Memory B cell (primary cell): ENCODE data around the gene PGPEP1.
"Not testable (repeated sequence)": the region's sequence is repeated elsewhere in the genome, so short reads cannot be mapped to it uniquely, and the experiment has no call there.

ENCODE experiments used
- ATAC-seq: fragments of 150-1000 bp; cut with Tn5 transposase; 2 replicates; pipeline ENCODE4 v1.10.0; 2021; ENCODE audit warnings: low read depth, mild to moderate bottlenecking, moderate library complexity
- DNase-seq, 2 donors: peaks; one replicate each; pipeline ENCODE4 v3.0.0; 2022; ENCODE audit warnings: low spot score in 2 of 2
- H3K27ac Mint-ChIP-seq: one replicate; pipeline ENCODE4 v1.8.0; 2022; ENCODE audit warnings: mild to moderate bottlenecking, moderate library complexity, mixed read lengths
- H3K27me3 Mint-ChIP-seq: one replicate; pipeline ENCODE4 v1.8.0; 2022; ENCODE audit warnings: mixed read lengths
- H3K36me3 Mint-ChIP-seq: one replicate; pipeline ENCODE4 v1.8.0; 2022; ENCODE audit warnings: mild to moderate bottlenecking, mixed read lengths
- H3K4me1 Mint-ChIP-seq: one replicate; pipeline ENCODE4 v1.8.0; 2022; ENCODE audit warnings: mixed read lengths
- H3K4me3 Mint-ChIP-seq: one replicate; pipeline ENCODE4 v1.8.0; 2022; ENCODE audit warnings: mild to moderate bottlenecking, moderate library complexity, mixed read lengths
- H3K9me3 Mint-ChIP-seq: one replicate; pipeline ENCODE4 v1.8.0; 2022; ENCODE audit warnings: mixed read lengths

The PGPEP1 gene

DNA sequence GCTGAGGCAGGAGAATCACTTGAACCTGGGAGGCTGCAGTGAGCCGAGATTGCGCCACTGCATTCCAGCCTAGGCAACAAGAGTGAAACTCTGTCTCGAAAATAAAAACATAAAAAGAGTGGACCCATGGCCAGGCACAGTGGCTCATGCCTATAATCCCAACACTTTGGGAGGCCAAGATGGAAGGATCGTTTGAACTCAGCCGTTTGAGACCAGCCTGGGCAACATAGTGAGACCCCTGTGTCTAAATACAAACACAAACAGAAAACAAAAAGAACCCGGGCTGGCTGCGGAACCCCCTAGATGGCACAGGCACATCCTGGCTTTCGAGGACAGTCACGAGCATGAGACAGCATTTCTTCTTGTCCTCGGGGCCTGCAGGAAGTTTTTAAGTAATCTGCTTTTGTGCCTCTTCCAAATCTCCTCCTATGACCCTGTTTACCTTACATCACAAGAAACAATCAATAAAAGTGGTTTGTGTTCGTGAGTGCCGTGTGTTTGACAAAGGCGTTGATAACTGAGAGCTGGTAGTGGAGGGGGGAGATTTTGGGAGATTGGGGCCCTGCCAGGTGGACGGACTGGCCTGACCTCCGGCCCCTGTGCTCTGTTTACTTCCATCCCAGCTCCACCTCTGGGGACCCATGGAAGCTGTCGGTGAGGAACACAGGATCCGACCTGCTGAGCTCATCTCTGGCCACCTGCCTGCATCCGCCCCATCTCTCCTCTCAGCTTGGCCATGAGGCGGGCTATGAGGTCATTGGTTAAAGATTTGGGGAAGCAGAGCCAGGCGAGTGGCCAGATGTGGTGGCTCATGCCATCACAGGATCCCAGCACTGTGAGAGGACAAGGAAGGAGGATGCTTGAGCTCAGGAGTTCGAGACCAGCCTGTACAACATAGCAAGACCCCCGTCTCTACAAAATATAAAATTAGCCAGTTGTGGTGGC lies 39.7 kb downstream of the PGPEP1 start:
- no peak for DNase-seq
- H3K36me3 Mint-ChIP-seq: no peaks in the 10 kb centered on the region
- H3K9me3 Mint-ChIP-seq: no peaks in the 10 kb centered on the region
- H3K4me1 Mint-ChIP-seq: no peaks in the 10 kb centered on the region
- peaks cover 12% of the 10 kb centered on the region for H3K27me3 Mint-ChIP-seq
- H3K27ac Mint-ChIP-seq: no peak overlapping the region
- no peak overlapping the region for H3K4me3 Mint-ChIP-seq
- ATAC-seq: no peak

DNA sequence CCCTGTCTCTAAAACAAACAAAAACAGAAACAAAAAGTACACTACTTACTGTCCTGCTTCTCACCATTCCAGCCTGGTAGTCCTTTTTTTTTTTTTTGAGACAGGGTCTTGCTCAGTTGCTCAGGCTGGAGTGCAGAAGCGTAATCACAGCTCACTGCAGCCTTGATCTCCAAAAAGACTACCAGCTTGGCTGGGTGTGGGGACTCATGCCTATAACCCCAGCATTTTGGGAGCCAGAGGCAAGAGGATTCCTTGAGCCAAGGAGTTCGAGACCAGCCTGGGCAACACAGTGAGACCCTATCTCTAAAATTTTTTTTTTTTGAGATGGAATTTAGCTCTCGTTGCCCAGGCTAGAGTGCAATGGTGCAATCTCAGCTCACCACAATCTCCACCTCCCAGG lies 40.4 kb downstream of the PGPEP1 start:
- H3K27me3 Mint-ChIP-seq: peaks cover 12% of the 10 kb centered on the region
- no peak for ATAC-seq

DNA sequence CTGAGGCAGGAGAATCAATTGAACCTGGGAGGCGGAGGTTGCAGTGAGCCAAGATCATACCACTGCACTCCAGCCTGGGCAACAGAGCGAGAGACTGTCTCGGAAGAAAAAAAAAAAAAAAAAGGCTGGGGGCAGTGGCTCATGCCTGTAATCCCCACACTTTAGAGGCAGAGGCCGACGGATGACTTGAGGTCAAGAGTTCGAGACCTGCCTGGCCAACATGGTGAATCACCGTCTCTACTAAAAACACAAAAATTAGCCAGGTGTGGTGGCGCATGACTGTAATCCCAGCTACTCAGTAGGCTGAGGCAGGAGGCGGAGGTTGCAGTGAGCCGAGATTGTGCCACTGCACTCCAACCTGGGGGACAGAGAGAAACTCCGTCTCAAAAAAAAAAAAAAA lies 43.2 kb downstream of the PGPEP1 start:
- not testable (repeated sequence) for H3K4me3 Mint-ChIP-seq, H3K36me3 Mint-ChIP-seq, H3K4me1 Mint-ChIP-seq, DNase-seq, H3K27ac Mint-ChIP-seq, ATAC-seq, H3K9me3 Mint-ChIP-seq
- H3K27me3 Mint-ChIP-seq: peaks cover 12% of the 10 kb centered on the region

More for the DNA sequence above, 40.4 kb downstream of the PGPEP1 start:
- no peaks in the 10 kb centered on the region for H3K36me3 Mint-ChIP-seq
- no peaks in the 10 kb centered on the region for H3K4me1 Mint-ChIP-seq
- H3K4me3 Mint-ChIP-seq: no peak overlapping the region
- DNase-seq: no peak
- no peak overlapping the region for H3K27ac Mint-ChIP-seq
- H3K9me3 Mint-ChIP-seq: no peaks in the 10 kb centered on the region

DNA sequence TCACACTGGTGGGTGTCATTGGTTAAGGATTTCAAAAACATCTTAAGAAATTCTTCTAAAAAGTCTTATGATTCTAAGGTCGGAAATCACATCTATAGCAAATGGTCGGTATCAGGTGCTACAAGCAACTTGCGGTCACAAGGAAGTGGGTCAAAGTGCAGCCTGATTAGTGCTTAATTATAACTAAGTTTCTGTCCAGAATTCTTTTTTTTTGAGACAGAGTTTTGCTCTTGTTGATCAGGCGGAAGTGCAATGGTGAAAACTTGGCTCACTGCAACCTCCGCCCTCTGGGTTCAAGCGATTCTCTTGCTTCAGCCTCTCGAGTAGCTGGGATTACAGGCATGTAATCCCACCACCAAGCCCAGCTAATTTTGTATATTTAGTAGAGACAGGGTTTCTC lies 44.4 kb downstream of the PGPEP1 start:
- Mint-ChIP-seq H3K9me3 (no peaks in the 10 kb centered on the region), H3K27ac (no peak overlapping the region), H3K4me1 (peaks cover 2% of the 10 kb centered on the region), H3K27me3 (peaks cover 12% of the 10 kb centered on the region), H3K36me3 (peaks cover 2% of the 10 kb centered on the region), H3K4me3 (no peak overlapping the region)
- no peak for DNase-seq
- no peak for ATAC-seq

DNA sequence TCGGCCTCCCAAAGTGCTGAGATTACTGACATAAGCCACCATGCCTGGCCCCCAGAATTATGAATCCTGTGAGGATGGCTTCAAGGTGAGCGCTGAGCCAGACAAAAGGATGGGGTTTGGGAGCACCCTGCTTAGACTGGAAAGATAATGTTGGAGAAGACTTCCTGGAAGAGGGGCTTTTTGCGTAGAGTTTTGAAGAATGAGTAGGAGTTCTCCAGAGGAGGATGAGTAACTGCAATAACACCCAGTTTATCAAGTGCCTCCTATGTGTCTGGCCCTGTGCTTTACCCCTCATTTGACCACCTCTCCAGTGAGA lies 44.9 kb downstream of the PGPEP1 start:
- peaks cover 9% of the 10 kb centered on the region for H3K27me3 Mint-ChIP-seq
- no peak overlapping the region for H3K4me3 Mint-ChIP-seq
- H3K9me3 Mint-ChIP-seq: no peaks in the 10 kb centered on the region
- ATAC-seq: no peak
- no peak for DNase-seq
- H3K4me1 Mint-ChIP-seq: peaks cover 2% of the 10 kb centered on the region
- H3K36me3 Mint-ChIP-seq: peaks cover 4% of the 10 kb centered on the region
- H3K27ac Mint-ChIP-seq: no peak overlapping the region

DNA sequence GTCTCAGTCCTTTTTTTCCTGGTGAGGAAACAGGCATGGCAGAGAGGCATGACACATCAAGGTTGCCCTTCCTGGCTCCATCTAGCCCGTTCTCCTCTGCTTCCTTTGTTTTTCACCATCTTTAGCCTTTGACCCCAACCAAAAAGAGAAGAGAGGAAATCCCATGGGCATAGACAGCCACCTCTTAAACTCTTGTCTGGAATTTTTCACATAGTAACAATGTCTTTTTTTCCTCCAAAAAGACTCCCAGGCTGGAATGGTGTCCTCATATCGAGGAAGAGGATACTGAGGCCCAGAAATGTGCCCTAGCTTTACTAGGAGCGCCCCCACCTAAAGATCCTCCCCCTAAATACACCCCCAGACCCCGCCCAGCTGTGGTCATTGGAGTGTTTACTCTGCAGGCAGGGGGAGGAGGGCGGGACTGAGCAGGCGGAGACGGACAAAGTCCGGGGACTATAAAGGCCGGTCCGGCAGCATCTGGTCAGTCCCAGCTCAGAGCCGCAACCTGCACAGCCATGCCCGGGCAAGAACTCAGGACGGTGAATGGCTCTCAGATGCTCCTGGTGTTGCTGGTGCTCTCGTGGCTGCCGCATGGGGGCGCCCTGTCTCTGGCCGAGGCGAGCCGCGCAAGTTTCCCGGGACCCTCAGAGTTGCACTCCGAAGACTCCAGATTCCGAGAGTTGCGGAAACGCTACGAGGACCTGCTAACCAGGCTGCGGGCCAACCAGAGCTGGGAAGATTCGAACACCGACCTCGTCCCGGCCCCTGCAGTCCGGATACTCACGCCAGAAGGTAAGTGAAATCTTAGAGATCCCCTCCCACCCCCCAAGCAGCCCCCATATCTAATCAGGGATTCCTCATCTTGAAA lies 45.5 kb downstream of the PGPEP1 start, which contains the start of gene GDF15:
GDF15 (plus strand) TSS at position 484 of the 868 bp plus-strand sequence; CDS start at position 516, 32 bp downstream.
- H3K27me3 Mint-ChIP-seq: peaks cover 9% of the 10 kb centered on the region
- no peak within 1 kb of the TSS for H3K4me3 Mint-ChIP-seq
- no peak for ATAC-seq
- peak; percentile 28 to 42 for DNase-seq
- H3K4me1 Mint-ChIP-seq: peaks cover 2% of the 10 kb centered on the region
- no peaks in the 10 kb centered on the region for H3K9me3 Mint-ChIP-seq
- peaks cover 4% of the 10 kb centered on the region for H3K36me3 Mint-ChIP-seq
- H3K27ac Mint-ChIP-seq: no peak within 1 kb of the TSS

DNA sequence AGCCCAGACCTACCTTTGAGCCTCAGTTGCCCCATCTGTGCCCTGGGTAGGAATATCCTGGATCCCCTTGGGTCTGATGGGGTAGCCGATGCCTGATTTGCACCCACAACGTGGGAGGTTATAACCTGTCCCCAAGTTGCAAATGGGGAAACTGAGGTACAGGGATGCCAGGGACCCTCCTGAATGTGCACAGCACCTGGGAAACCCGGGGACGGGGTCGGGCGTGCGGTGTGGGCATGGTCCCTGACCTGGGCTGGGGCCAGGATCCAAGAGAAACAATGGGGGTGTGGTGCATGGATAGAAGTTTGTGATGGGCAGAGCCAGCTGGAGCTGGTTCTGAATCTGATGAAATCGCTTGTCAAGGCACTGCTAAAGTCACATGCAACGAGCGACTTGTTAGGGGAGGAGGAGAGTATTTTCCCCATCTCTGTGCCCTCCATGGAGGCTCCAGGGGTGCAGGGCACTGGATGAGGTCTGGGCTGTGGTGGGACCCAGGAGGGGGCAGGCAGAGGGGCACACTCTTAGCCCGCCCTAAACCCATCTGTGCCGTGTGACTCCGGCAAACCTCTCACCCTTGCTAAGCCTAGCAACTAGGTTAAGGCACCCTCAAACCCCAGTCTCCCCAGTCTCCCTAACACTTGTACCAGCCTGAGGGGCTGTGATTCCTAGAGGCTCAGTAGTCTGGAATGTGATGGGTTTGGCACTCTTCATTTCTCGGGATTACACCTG lies 46.3 kb downstream of the PGPEP1 start:
- no peak for DNase-seq
- Mint-ChIP-seq H3K9me3 (no peaks in the 10 kb centered on the region), H3K4me3 (no peak overlapping the region), H3K27me3 (peaks cover 9% of the 10 kb centered on the region), H3K4me1 (peaks cover 2% of the 10 kb centered on the region), H3K36me3 (peaks cover 4% of the 10 kb centered on the region), H3K27ac (no peak overlapping the region)
- ATAC-seq: no peak

DNA sequence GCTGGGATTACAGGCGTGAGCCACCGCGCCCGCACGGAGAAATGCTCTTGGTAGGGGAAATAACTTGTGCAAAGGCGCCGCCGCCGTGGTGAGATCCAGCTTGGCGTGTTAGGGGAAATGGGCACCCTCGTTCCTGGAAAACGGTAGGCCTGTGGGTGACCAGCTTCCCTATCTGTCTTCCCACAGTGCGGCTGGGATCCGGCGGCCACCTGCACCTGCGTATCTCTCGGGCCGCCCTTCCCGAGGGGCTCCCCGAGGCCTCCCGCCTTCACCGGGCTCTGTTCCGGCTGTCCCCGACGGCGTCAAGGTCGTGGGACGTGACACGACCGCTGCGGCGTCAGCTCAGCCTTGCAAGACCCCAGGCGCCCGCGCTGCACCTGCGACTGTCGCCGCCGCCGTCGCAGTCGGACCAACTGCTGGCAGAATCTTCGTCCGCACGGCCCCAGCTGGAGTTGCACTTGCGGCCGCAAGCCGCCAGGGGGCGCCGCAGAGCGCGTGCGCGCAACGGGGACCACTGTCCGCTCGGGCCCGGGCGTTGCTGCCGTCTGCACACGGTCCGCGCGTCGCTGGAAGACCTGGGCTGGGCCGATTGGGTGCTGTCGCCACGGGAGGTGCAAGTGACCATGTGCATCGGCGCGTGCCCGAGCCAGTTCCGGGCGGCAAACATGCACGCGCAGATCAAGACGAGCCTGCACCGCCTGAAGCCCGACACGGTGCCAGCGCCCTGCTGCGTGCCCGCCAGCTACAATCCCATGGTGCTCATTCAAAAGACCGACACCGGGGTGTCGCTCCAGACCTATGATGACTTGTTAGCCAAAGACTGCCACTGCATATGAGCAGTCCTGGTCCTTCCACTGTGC lies 47.9 kb downstream of the PGPEP1 start:
- peaks cover 4% of the 10 kb centered on the region for H3K36me3 Mint-ChIP-seq
- H3K4me3 Mint-ChIP-seq: peak overlapping the region; percentile 70
- H3K27me3 Mint-ChIP-seq: peaks cover 2% of the 10 kb centered on the region
- peak; percentile 81 for ATAC-seq
- H3K27ac Mint-ChIP-seq: peak overlapping the region; percentile 38
- no peaks in the 10 kb centered on the region for H3K9me3 Mint-ChIP-seq
- H3K4me1 Mint-ChIP-seq: peaks cover 8% of the 10 kb centered on the region
- peak; percentile 84 to 89 for DNase-seq

DNA sequence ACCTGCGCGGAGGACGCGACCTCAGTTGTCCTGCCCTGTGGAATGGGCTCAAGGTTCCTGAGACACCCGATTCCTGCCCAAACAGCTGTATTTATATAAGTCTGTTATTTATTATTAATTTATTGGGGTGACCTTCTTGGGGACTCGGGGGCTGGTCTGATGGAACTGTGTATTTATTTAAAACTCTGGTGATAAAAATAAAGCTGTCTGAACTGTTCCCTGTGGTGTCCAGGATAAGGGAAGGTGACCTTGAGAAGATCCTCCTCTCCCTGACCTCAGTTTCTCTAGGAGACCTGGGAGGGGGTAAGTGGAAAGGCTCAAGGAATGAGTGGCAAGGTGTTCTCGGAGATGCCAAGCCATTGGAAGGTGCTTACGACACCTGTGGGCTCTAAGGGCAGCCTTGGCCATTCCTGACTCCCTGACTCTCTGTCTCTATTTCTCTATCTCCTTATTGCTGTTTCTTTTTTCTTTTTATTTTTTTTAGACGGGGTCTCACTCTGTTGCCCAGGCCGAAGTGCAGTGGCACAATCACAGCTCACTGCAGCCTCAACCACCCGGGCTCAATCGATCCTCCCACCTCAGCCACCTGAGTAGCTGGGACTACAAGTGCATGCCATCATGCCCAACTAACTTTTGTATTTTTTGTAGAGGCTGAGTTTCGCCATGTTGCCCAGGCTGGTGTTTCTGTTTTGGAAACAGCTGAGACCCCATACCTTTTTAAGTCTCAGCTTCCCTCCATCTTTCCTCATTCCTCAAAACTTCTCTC lies 48.7 kb downstream of the PGPEP1 start:
- peaks cover 4% of the 10 kb centered on the region for H3K36me3 Mint-ChIP-seq
- no peaks in the 10 kb centered on the region for H3K9me3 Mint-ChIP-seq

DNA sequence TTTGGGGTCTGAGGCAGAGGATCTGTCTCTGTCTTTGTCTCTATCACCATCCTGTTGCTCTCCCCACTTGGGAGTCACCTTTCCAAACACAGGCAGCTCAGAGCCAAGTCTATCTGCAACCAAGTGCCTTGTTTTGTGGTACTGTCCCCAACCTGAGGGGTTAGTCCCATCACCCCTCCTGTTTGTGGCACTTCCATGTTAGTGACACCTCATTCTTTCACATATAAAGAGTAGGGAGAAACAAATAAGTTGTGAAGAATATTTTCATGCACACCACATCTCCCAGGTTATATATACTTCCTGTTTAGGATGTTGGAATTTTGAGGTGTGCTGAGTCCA lies 49.3 kb downstream of the PGPEP1 start:
- Mint-ChIP-seq H3K27me3 (no peaks in the 10 kb centered on the region), H3K4me3 (no peak overlapping the region), H3K4me1 (peaks cover 17% of the 10 kb centered on the region), H3K9me3 (no peaks in the 10 kb centered on the region), H3K27ac (no peak overlapping the region), H3K36me3 (peaks cover 4% of the 10 kb centered on the region)
- DNase-seq (no peak), ATAC-seq (no peak)

More for the DNA sequence above, 48.7 kb downstream of the PGPEP1 start:
- peak overlapping the region; percentile 38 for H3K27ac Mint-ChIP-seq
- peaks cover 16% of the 10 kb centered on the region for H3K4me1 Mint-ChIP-seq
- ATAC-seq: no peak
- peak overlapping the region; percentile 44 for H3K4me3 Mint-ChIP-seq
- no peak for DNase-seq
- H3K27me3 Mint-ChIP-seq: peaks cover 2% of the 10 kb centered on the region

DNA sequence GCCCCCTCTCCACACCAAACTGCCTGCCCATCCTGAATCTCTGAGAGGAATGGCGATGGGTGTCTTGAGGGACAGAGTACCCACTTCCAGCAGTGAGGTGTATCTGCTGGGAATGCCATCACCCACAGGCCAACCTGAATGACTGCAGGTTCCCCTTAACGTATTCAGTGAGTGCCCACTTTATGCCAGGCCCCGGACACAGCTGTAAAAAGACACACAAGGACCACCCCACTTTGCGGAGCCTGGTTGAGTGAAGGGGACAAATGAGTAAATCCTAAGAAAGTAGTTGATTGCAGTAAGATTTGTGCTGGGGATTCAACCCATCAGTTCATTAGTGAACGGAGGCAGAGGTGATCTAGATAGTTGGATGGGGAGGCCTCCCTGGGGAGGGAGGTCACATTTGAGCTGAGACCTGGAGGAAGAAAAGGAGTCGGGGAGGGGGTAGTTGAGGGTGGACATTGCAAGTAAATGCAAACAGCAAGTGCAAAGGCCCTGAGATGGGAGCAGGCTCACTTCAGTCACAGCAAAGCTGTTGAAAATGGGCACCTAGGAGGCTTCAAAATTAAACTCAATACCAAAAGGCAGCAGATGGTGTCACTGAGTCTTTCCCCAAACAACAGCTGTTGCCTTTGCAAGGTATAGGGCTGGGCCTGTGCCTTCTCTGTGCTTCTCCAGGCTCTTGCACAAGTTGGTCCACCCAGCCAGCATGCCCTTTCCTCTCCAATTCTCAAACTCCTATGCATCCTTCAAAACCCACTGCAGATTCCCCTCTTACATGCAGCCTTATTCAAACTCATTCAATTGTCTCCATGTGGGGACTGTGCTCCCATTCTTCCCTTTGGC lies 49.9 kb downstream of the PGPEP1 start:
- Mint-ChIP-seq H3K27ac (no peak overlapping the region), H3K27me3 (no peaks in the 10 kb centered on the region), H3K4me1 (peaks cover 17% of the 10 kb centered on the region), H3K9me3 (no peaks in the 10 kb centered on the region), H3K4me3 (no peak overlapping the region), H3K36me3 (peaks cover 4% of the 10 kb centered on the region)
- ATAC-seq (no peak), DNase-seq (no peak)

DNA sequence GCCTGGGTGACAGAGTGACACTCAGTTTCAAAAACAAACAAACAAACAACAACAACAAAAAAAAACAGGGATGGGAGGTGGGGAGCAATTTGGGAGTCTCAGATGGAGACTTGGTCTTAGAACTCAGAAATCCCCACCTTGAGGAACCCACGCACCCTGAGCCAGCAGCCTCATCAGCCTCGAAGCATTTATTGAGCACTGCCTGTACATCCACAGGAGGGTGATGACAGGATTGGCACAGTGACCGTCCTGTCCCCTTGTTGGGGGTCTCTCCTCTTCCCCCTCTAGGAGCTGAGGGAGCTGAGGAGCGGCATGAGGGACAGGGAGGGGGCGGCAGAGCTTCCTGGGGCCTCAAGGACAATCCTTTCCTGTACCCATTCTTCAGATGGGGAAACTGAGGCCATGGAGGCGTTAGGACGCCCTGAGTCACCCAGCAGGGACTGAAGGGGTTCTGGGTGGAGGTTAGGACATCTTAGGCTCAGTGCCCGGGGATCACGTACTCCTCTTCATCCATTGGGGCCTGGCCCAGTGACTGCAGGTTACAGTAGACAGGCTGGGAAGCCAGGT lies 51.2 kb downstream of the PGPEP1 start:
- H3K27ac Mint-ChIP-seq: no peak overlapping the region
- DNase-seq: no peak
- peaks cover 4% of the 10 kb centered on the region for H3K36me3 Mint-ChIP-seq

More for the DNA sequence above, 51.2 kb downstream of the PGPEP1 start:
- Mint-ChIP-seq H3K27me3 (no peaks in the 10 kb centered on the region), H3K4me3 (no peak overlapping the region), H3K9me3 (no peaks in the 10 kb centered on the region), H3K4me1 (peaks cover 17% of the 10 kb centered on the region)
- no peak for ATAC-seq
